HL-60 (cell line): ENCODE results near the gene GGACT.
A peak's percentile ranks its signal among the peaks of the same experiment; 100 is the strongest.

ENCODE experiments used
- GABPA ChIP-seq: IDR thresholded peaks from 2 replicates; pipeline ENCODE4 v1.6.1; 2012; ENCODE audit warnings: low read depth
- POLR2AphosphoS5 ChIP-seq: IDR thresholded peaks from 2 replicates; pipeline ENCODE4 v1.6.1; 2012; ENCODE audit warnings: low read depth
- TF ChIP-seq, protein P1 (sequence below): IDR thresholded peaks from one replicate; pipeline ENCODE4 v1.5.1; 2011; ENCODE audit warnings: low read length, control low read depth, inconsistent platforms; ENCODE audit not compliant: insufficient read depth
- TF ChIP-seq, protein P2 (sequence below): IDR thresholded peaks from 2 replicates; pipeline ENCODE4 v1.6.1; 2012; ENCODE audit warnings: low read depth; ENCODE audit not compliant: insufficient replicate concordance

GRCh38 chr13:100514788-100515409 lies 73.7 kb downstream of the GGACT start:
- TF ChIP-seq, protein P1, sequence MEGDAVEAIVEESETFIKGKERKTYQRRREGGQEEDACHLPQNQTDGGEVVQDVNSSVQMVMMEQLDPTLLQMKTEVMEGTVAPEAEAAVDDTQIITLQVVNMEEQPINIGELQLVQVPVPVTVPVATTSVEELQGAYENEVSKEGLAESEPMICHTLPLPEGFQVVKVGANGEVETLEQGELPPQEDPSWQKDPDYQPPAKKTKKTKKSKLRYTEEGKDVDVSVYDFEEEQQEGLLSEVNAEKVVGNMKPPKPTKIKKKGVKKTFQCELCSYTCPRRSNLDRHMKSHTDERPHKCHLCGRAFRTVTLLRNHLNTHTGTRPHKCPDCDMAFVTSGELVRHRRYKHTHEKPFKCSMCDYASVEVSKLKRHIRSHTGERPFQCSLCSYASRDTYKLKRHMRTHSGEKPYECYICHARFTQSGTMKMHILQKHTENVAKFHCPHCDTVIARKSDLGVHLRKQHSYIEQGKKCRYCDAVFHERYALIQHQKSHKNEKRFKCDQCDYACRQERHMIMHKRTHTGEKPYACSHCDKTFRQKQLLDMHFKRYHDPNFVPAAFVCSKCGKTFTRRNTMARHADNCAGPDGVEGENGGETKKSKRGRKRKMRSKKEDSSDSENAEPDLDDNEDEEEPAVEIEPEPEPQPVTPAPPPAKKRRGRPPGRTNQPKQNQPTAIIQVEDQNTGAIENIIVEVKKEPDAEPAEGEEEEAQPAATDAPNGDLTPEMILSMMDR, result peak; percentile 85
- TF ChIP-seq, protein P2, sequence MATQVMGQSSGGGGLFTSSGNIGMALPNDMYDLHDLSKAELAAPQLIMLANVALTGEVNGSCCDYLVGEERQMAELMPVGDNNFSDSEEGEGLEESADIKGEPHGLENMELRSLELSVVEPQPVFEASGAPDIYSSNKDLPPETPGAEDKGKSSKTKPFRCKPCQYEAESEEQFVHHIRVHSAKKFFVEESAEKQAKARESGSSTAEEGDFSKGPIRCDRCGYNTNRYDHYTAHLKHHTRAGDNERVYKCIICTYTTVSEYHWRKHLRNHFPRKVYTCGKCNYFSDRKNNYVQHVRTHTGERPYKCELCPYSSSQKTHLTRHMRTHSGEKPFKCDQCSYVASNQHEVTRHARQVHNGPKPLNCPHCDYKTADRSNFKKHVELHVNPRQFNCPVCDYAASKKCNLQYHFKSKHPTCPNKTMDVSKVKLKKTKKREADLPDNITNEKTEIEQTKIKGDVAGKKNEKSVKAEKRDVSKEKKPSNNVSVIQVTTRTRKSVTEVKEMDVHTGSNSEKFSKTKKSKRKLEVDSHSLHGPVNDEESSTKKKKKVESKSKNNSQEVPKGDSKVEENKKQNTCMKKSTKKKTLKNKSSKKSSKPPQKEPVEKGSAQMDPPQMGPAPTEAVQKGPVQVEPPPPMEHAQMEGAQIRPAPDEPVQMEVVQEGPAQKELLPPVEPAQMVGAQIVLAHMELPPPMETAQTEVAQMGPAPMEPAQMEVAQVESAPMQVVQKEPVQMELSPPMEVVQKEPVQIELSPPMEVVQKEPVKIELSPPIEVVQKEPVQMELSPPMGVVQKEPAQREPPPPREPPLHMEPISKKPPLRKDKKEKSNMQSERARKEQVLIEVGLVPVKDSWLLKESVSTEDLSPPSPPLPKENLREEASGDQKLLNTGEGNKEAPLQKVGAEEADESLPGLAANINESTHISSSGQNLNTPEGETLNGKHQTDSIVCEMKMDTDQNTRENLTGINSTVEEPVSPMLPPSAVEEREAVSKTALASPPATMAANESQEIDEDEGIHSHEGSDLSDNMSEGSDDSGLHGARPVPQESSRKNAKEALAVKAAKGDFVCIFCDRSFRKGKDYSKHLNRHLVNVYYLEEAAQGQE, result no peak
- TF ChIP-seq POLR2AphosphoS5 (no peak), GABPA (no peak)
